NT2/D1 (cell line): ENCODE measurements around the gene DIO2.
A peak's percentile ranks its signal among the peaks of the same experiment; 100 is the strongest.

ENCODE experiments used
- DNase-seq: peaks from one replicate; pipeline ENCODE4 v3.0.0-alpha.2; 2011; ENCODE audit warnings: low read depth, low spot score
- H3K27me3 ChIP-seq: 2 replicates; pipeline ENCODE4 v1.6.0; 2011; ENCODE audit warnings: mild to moderate bottlenecking; ENCODE audit not compliant: insufficient read length, insufficient read depth
- H3K36me3 ChIP-seq: 2 replicates; pipeline ENCODE4 v1.6.1; 2011; ENCODE audit warnings: mild to moderate bottlenecking, low read length, mixed read lengths; ENCODE audit not compliant: insufficient read depth, insufficient read length
- H3K4me1 ChIP-seq: 2 replicates; pipeline ENCODE4 v1.5.1; 2011; ENCODE audit not compliant: insufficient read depth, insufficient read length
- H3K4me3 ChIP-seq: 2 replicates; pipeline ENCODE4 v1.5.1; 2011; ENCODE audit warnings: low read depth; ENCODE audit not compliant: insufficient read length
- H3K9ac ChIP-seq: 2 replicates; pipeline ENCODE4 v1.6.0; 2011; ENCODE audit warnings: low read depth; ENCODE audit not compliant: insufficient read length
- H3K9me3 ChIP-seq: 2 replicates; pipeline ENCODE4 v1.5.1; 2011; ENCODE audit warnings: mild to moderate bottlenecking, low read length; ENCODE audit not compliant: insufficient read depth
- SUZ12 ChIP-seq: IDR thresholded peaks from 2 replicates; pipeline ENCODE4 v1.6.1; 2011; ENCODE audit not compliant: insufficient read length, insufficient read depth; ENCODE audit errors: extremely low read depth
- YY1 ChIP-seq: IDR thresholded peaks from 2 replicates; pipeline ENCODE4 v1.6.1; 2011; ENCODE audit not compliant: insufficient read length, insufficient read depth
- ZNF274 ChIP-seq: IDR thresholded peaks from 2 replicates; pipeline ENCODE4 v1.6.1; 2011; ENCODE audit warnings: mild to moderate bottlenecking, low read depth, low read length

The DIO2 gene

GRCh38 chr14:80211153-80212022, at the start of gene DIO2:
DIO2 (minus strand) TSS chr14:80211504; CDS start chr14:80211472, 32 bp downstream.
- Histone ChIP-seq H3K27me3 (no peaks in the 10 kb centered on the region), H3K4me3 (no peak within 1 kb of the TSS), H3K36me3 (no peaks in the 10 kb centered on the region), H3K9ac (peak within 1 kb of the TSS; percentile 21), H3K9me3 (no peaks in the 10 kb centered on the region), H3K4me1 (peaks cover 4% of the 10 kb centered on the region)
- no peak for DNase-seq
- TF ChIP-seq ZNF274 (no peak), YY1 (no peak), SUZ12 (no peak)

- H3K4me3 ChIP-seq, result no peak overlapping the region
- no peaks in the 10 kb centered on the region for H3K36me3 ChIP-seq
- DNase-seq, result no peak
- no peaks in the 10 kb centered on the region for H3K27me3 ChIP-seq
- H3K9me3 ChIP-seq, result no peaks in the 10 kb centered on the region
- H3K9ac ChIP-seq, result no peak overlapping the region
- no peaks in the 10 kb centered on the region for H3K4me1 ChIP-seq
- TF ChIP-seq ZNF274 (no peak), YY1 (no peak), SUZ12 (no peak)
Measured at GRCh38 chr14:80260645-80261044, 49.3 kb upstream of the DIO2 start.

GRCh38 chr14:80239631-80240030, 28.3 kb upstream of the DIO2 start:
- Histone ChIP-seq H3K9ac (no peak overlapping the region), H3K36me3 (no peaks in the 10 kb centered on the region), H3K9me3 (peaks cover 11% of the 10 kb centered on the region; the same call in 1 of the 2 replicates), H3K4me3 (no peak overlapping the region), H3K4me1 (no peaks in the 10 kb centered on the region), H3K27me3 (no peaks in the 10 kb centered on the region)
- DNase-seq, result no peak
- TF ChIP-seq ZNF274 (no peak), SUZ12 (no peak), YY1 (no peak)

- no peaks in the 10 kb centered on the region for H3K4me1 ChIP-seq
Measured at GRCh38 chr14:80237143-80237542, 25.8 kb upstream of the DIO2 start.

GRCh38 chr14:80233470-80234089, 22.3 kb upstream of the DIO2 start:
- Histone ChIP-seq H3K9ac (no peak overlapping the region), H3K27me3 (no peaks in the 10 kb centered on the region), H3K9me3 (peaks cover 11% of the 10 kb centered on the region; the same call in 1 of the 2 replicates), H3K4me1 (no peaks in the 10 kb centered on the region), H3K4me3 (no peak overlapping the region), H3K36me3 (no peaks in the 10 kb centered on the region)
- DNase-seq, result no peak
- TF ChIP-seq YY1 (no peak), ZNF274 (no peak), SUZ12 (no peak)

More at GRCh38 chr14:80237143-80237542, 25.8 kb upstream of the DIO2 start:
- peaks cover 11% of the 10 kb centered on the region; the same call in 1 of the 2 replicates for H3K9me3 ChIP-seq
- no peak overlapping the region for H3K4me3 ChIP-seq
- no peak overlapping the region for H3K9ac ChIP-seq
- DNase-seq, result no peak
- no peaks in the 10 kb centered on the region for H3K36me3 ChIP-seq
- TF ChIP-seq ZNF274, result no peak
- no peak for TF ChIP-seq YY1
- TF ChIP-seq SUZ12, result no peak
- no peaks in the 10 kb centered on the region for H3K27me3 ChIP-seq

GRCh38 chr14:80231702-80232101, 20.4 kb upstream of the DIO2 start:
- Histone ChIP-seq H3K27me3 (no peaks in the 10 kb centered on the region), H3K4me1 (no peaks in the 10 kb centered on the region), H3K9me3 (peaks cover 5% of the 10 kb centered on the region; the same call in 1 of the 2 replicates), H3K4me3 (no peak overlapping the region), H3K9ac (no peak overlapping the region), H3K36me3 (no peaks in the 10 kb centered on the region)
- TF ChIP-seq SUZ12, result no peak
- no peak for DNase-seq
